ENCODE data around the gene FUNDC1.

FUNDC1 gene

DNA sequence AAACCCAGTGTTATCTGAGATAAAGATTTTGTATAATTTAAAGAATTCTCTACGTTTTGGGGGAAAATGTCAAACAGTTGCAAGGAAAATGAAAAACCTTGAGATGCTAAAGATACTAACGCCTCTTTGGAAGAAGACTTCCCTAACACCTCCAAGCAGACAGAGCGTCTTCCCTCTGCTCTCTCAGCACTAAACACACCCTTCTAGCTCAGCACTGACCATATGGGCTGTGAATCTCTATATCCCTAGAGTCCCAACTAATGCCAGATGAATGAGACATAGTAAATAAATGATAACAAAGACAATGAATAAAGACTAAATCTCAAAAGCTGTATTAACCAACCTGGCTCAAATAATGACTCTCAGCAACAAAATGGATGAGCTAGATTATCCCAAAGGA is 13.3 kb downstream of the FUNDC1 start:
- Histone ChIP-seq H3K4me1 (ENCODE audit: control insufficient read depth, low read depth, low read length) (no peaks in the 10 kb centered on the region), H3K27ac (ENCODE audit: low read length) (no peak overlapping the region), H3K4me3 (ENCODE audit: low read length) (no peak overlapping the region), H3K27me3 (ENCODE audit: control insufficient read depth, insufficient read depth, low read length) (no peaks in the 10 kb centered on the region), H3K36me3 (ENCODE audit: control insufficient read depth, low read depth, low read length) (peaks cover 2% of the 10 kb centered on the region), H3K9me3 (ENCODE audit: control insufficient read depth, low read depth, low read length) (peaks cover 12% of the 10 kb centered on the region), H3K9ac (ENCODE audit: low read length) (no peak overlapping the region)

DNA sequence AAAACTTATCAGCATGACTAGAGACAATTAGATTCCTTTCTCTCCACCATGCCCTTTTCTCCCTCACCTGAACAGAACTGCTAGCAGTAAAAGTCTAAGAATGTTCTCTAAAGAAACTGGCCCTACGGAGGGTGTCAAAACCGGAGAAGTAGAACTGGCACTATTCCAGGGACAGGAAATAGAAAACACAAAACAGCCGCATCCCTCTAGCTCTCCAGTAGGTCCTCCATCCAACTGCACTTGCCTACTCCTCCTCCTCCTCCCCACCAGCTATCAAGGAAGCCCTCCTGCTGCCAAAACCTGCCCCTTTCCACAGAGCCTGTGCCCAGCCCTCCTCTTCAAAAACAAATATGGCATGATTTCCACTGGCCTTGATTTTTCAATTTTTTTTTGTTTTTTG is 28.4 kb downstream of the FUNDC1 start:
- Histone ChIP-seq H3K9ac (ENCODE audit: low read length) (no peak overlapping the region), H3K9me3 (ENCODE audit: control insufficient read depth, low read depth, low read length) (peaks cover 4% of the 10 kb centered on the region), H3K36me3 (ENCODE audit: control insufficient read depth, low read depth, low read length) (no peaks in the 10 kb centered on the region), H3K4me1 (ENCODE audit: control insufficient read depth, low read depth, low read length) (no peaks in the 10 kb centered on the region), H3K27ac (ENCODE audit: low read length) (no peak overlapping the region), H3K27me3 (ENCODE audit: control insufficient read depth, insufficient read depth, low read length) (no peaks in the 10 kb centered on the region), H3K4me3 (ENCODE audit: low read length) (no peak overlapping the region)

DNA sequence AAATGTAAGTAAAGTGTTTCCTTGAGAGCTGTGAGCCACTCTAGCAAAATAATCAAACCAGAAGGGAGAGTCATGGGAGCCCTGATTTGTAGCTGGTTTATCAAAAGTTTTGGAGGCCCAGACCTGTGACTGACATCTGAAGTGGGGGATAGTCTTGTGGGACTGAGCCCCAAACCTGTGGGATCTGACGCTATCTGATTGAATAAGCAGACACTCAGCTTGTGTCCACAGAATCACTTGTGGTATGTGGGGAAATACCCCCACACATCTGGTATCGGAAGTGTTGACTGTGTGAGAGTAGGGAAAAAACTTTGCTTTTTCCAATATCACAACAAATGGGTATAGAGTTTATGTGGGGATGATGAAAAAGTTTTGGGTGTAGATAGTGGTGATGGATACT is 35.4 kb downstream of the FUNDC1 start:
- Histone ChIP-seq H3K27ac (ENCODE audit: low read length) (no peak overlapping the region), H3K4me3 (ENCODE audit: low read length) (no peak overlapping the region), H3K27me3 (ENCODE audit: control insufficient read depth, insufficient read depth, low read length) (no peaks in the 10 kb centered on the region), H3K9ac (ENCODE audit: low read length) (no peak overlapping the region), H3K4me1 (ENCODE audit: control insufficient read depth, low read depth, low read length) (peaks cover 3% of the 10 kb centered on the region), H3K36me3 (ENCODE audit: control insufficient read depth, low read depth, low read length) (no peaks in the 10 kb centered on the region), H3K9me3 (ENCODE audit: control insufficient read depth, low read depth, low read length) (no peaks in the 10 kb centered on the region)

DNA sequence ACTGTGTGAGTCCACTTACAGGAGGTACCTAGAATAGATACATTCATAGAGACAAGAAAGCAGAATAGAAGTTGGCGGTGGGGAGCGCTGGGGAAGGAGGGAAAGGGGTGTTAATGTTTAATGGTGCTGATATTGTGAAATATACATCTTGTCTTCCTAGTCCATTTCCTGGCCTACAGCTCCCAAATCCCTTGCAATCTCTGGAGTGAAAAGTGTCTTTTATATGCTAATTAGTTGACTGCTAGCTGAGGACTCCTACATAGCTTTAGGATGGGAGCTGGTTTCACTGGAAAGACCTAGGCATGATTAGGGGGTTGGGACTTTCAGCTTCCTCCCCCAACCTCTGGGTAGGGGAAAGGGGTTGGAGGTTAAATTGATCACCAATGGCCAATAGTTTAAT is 36.0 kb downstream of the FUNDC1 start:
- no peak overlapping the region for H3K27ac ChIP-seq (ENCODE audit: low read length)
- H3K4me1 ChIP-seq (ENCODE audit: control insufficient read depth, low read depth, low read length) = peaks cover 3% of the 10 kb centered on the region
- H3K4me3 ChIP-seq (ENCODE audit: low read length) = no peak overlapping the region
- H3K9ac ChIP-seq (ENCODE audit: low read length) = no peak overlapping the region
- no peaks in the 10 kb centered on the region for H3K36me3 ChIP-seq (ENCODE audit: control insufficient read depth, low read depth, low read length)
- no peaks in the 10 kb centered on the region for H3K9me3 ChIP-seq (ENCODE audit: control insufficient read depth, low read depth, low read length)
- no peaks in the 10 kb centered on the region for H3K27me3 ChIP-seq (ENCODE audit: control insufficient read depth, insufficient read depth, low read length)

DNA sequence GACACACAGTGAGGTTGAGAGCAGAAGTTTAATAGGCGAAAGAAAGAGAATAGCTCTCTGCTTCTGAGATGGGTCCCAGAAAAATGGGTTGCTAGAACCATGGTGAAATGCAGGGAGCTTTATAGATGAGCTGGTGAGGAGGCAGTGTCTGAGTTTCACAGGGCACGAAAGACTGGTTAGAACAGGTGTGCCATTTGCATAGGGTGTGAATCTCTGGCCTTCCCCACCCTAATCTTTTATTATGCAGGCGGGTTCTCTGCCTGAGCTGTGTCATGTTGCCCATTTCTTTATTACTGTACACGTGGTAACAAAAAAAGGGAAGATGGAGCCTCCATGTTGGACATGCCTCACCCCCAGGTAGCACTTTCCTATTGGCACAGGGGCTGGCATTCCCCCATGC is 39.1 kb downstream of the FUNDC1 start:
- Histone ChIP-seq H3K27ac (ENCODE audit: low read length) (no peak overlapping the region), H3K9me3 (ENCODE audit: control insufficient read depth, low read depth, low read length) (no peaks in the 10 kb centered on the region), H3K36me3 (ENCODE audit: control insufficient read depth, low read depth, low read length) (no peaks in the 10 kb centered on the region)

DNA sequence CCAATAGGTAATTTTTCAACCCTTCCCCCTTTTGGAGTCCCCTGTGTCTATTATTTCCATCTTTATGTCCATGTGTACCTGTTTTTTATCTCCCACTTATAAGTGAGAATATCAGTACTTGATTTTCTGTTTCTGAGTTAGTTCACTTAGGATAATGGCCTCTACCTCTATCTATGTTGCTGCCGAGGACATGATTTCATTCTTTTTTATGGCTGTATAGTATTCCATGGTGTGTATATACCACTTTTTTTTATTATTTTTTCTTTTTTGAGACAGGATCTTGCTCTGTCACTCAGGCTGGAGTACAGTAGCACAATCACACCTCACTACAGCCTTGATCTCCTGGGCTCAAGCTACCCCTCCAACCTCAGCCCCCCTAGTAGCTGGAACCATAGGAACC is 47.6 kb downstream of the FUNDC1 start:
- Histone ChIP-seq H3K4me3 (ENCODE audit: low read length) (no peak overlapping the region), H3K36me3 (ENCODE audit: control insufficient read depth, low read depth, low read length) (no peaks in the 10 kb centered on the region), H3K4me1 (ENCODE audit: control insufficient read depth, low read depth, low read length) (no peaks in the 10 kb centered on the region), H3K27me3 (ENCODE audit: control insufficient read depth, insufficient read depth, low read length) (no peaks in the 10 kb centered on the region), H3K9me3 (ENCODE audit: control insufficient read depth, low read depth, low read length) (peaks cover 8% of the 10 kb centered on the region), H3K9ac (ENCODE audit: low read length) (no peak overlapping the region), H3K27ac (ENCODE audit: low read length) (no peak overlapping the region)

More for the DNA sequence above, 39.1 kb downstream of the FUNDC1 start:
- Histone ChIP-seq H3K4me3 (ENCODE audit: low read length) (no peak overlapping the region), H3K27me3 (ENCODE audit: control insufficient read depth, insufficient read depth, low read length) (no peaks in the 10 kb centered on the region), H3K4me1 (ENCODE audit: control insufficient read depth, low read depth, low read length) (peaks cover 3% of the 10 kb centered on the region), H3K9ac (ENCODE audit: low read length) (no peak overlapping the region)

DNA sequence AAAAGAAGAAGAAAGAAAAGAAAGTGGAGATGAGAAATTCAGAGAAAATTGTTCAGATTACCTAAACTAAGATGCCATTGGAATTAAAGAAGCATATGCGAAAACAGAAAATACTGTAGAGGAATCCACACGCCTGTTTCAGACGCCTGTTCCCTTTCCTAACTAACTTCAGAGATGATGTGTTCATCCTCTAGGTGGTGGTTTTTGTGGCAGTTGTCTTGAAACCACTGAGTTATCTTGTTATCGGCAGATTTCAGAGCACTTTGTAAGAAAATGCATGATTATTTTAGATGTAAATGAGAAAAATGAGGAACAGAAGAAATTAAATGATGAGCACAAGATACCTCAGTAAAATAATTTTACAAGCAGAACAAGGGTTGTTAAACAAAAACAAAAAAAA is 48.3 kb downstream of the FUNDC1 start:
- H3K4me3 ChIP-seq (ENCODE audit: low read length) = no peak overlapping the region
- no peaks in the 10 kb centered on the region for H3K4me1 ChIP-seq (ENCODE audit: control insufficient read depth, low read depth, low read length)
- H3K27ac ChIP-seq (ENCODE audit: low read length) = no peak overlapping the region
- H3K9me3 ChIP-seq (ENCODE audit: control insufficient read depth, low read depth, low read length) = peaks cover 8% of the 10 kb centered on the region
- no peaks in the 10 kb centered on the region for H3K36me3 ChIP-seq (ENCODE audit: control insufficient read depth, low read depth, low read length)
- H3K9ac ChIP-seq (ENCODE audit: low read length) = no peak overlapping the region
- no peaks in the 10 kb centered on the region for H3K27me3 ChIP-seq (ENCODE audit: control insufficient read depth, insufficient read depth, low read length)

DNA sequence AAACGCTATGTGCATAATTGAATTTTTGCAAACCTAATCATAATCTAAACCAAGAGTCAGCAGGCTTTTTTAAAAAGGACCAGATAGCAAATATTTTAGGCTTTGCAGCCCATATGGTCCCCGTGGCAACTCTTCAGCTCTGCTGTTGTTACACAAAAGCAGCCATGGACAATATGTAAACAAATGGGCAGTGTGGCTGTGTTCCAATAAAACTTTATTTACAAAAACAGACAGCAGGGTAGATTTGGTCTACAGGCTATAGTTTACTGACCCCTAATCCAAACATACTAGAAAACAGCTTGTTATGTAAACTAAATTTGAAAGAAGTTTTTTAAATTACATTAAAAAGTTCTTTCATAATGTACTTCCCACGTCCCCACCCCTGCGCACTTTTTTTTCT is 53.1 kb downstream of the FUNDC1 start:
- Histone ChIP-seq H3K9ac (ENCODE audit: low read length) (no peak overlapping the region), H3K9me3 (ENCODE audit: control insufficient read depth, low read depth, low read length) (peaks cover 9% of the 10 kb centered on the region), H3K36me3 (ENCODE audit: control insufficient read depth, low read depth, low read length) (no peaks in the 10 kb centered on the region)

DNA sequence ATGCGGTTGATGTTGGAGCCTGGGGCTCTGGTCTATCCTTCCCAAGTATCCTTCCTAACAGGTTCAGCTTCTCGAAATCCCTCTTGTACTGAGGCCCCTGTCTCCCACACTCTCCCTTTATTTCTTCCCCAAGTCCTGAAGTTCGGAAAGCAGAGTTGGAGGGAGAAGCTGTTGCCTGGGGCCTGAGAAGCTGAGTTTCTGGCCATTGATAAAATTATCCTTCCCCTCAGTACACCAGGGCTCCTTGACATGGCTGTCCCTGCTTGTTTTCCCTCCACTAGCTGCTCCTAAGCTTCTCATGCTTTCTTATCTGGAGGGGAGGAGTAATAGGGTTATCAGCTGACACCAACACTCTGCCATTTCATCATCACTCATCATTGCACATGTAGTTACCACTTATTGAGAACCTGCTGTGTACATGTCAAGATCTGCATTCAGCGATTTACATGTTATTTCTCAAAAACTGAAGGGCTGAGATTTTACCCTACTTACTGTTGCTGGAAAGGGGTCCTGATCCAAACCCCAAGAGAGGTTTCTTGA is 58.0 kb downstream of the FUNDC1 start:
- Histone ChIP-seq H3K9ac (ENCODE audit: low read length) (no peak overlapping the region), H3K27me3 (ENCODE audit: control insufficient read depth, insufficient read depth, low read length) (no peaks in the 10 kb centered on the region), H3K36me3 (ENCODE audit: control insufficient read depth, low read depth, low read length) (no peaks in the 10 kb centered on the region), H3K9me3 (ENCODE audit: control insufficient read depth, low read depth, low read length) (peaks cover 12% of the 10 kb centered on the region), H3K4me3 (ENCODE audit: low read length) (no peak overlapping the region), H3K4me1 (ENCODE audit: control insufficient read depth, low read depth, low read length) (no peaks in the 10 kb centered on the region), H3K27ac (ENCODE audit: low read length) (no peak overlapping the region)

More for the DNA sequence above, 53.1 kb downstream of the FUNDC1 start:
- H3K4me1 ChIP-seq (ENCODE audit: control insufficient read depth, low read depth, low read length) = no peaks in the 10 kb centered on the region
- H3K4me3 ChIP-seq (ENCODE audit: low read length) = no peak overlapping the region
- H3K27me3 ChIP-seq (ENCODE audit: control insufficient read depth, insufficient read depth, low read length) = no peaks in the 10 kb centered on the region
- H3K27ac ChIP-seq (ENCODE audit: low read length) = no peak overlapping the region

DNA sequence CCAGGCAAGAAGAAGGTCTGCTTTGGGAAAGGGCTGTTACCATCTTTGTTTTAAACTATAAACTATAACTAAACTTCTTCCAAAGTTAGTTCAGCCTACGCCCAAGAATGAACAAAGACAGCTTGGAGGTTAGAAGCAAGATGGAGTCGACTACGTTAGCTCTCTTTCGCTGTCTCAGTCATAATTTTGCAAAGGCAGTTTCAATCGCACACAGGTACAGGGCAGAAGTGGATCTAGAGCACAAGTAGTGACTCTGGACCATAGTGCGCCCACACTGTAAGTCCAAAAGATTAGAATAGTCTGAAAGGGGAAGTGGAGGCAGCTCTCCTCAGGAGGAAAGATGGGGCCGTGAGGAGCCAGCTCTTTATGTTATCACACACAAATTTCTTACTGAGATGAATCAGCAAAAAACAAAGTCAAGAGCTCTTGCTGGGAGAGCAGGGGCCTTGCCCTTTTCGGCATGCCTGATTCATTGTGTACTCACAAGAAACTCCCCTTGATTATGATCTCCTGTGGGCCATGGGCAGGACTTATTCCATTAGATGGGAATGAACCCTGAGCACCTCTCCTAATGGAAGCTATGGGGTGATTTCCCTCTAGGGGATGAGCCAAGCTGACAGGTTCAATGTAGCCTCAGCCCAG is 58.6 kb downstream of the FUNDC1 start:
- Histone ChIP-seq H3K36me3 (ENCODE audit: control insufficient read depth, low read depth, low read length) (no peaks in the 10 kb centered on the region), H3K4me1 (ENCODE audit: control insufficient read depth, low read depth, low read length) (no peaks in the 10 kb centered on the region), H3K9ac (ENCODE audit: low read length) (no peak overlapping the region), H3K4me3 (ENCODE audit: low read length) (no peak overlapping the region), H3K27ac (ENCODE audit: low read length) (no peak overlapping the region), H3K27me3 (ENCODE audit: control insufficient read depth, insufficient read depth, low read length) (no peaks in the 10 kb centered on the region), H3K9me3 (ENCODE audit: control insufficient read depth, low read depth, low read length) (peaks cover 14% of the 10 kb centered on the region)

DNA sequence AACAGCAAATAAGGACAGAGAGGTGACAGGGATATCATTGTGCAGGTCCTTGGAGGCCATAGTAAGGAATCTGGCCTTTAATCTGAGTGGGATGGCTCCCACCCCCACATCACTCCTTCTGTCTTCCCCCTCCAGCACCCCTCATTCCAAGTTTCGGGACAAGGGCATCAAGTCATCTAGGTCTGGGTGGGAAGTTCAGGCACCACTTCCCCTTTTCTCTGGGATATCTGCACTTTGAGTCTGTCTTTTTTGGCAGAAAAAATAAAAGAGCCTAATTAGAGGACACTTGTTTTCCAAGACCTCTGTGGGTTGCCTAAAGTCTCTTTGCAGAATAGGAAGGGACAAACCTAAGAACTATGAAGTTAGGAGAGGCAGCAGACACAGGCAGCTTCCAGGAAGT is 60.1 kb downstream of the FUNDC1 start:
- Histone ChIP-seq H3K27me3 (ENCODE audit: control insufficient read depth, insufficient read depth, low read length) (no peaks in the 10 kb centered on the region), H3K4me1 (ENCODE audit: control insufficient read depth, low read depth, low read length) (no peaks in the 10 kb centered on the region), H3K36me3 (ENCODE audit: control insufficient read depth, low read depth, low read length) (no peaks in the 10 kb centered on the region), H3K9ac (ENCODE audit: low read length) (no peak overlapping the region), H3K27ac (ENCODE audit: low read length) (no peak overlapping the region), H3K4me3 (ENCODE audit: low read length) (no peak overlapping the region), H3K9me3 (ENCODE audit: control insufficient read depth, low read depth, low read length) (peaks cover 18% of the 10 kb centered on the region)

DNA sequence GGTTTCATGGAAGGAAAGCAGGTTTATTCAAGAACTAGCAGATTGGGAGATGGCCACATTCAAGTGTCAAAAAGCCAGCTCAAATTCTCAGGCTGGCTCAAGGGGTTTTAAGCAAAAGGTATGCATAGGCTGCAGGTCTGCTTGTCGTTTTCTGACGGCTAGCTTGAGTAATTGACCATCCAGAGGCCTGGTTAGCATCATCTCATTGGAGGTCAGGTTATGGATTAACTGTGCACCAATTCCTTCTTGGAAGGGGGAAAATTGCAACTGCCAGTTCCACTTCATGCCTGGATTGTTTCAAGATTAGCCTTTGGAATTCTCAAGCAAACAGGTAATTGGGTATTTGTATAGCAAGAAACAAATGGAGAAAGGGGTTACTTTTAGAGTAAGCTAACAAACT is 62.1 kb downstream of the FUNDC1 start:
- H3K36me3 ChIP-seq (ENCODE audit: control insufficient read depth, low read depth, low read length) = no peaks in the 10 kb centered on the region
- H3K9me3 ChIP-seq (ENCODE audit: control insufficient read depth, low read depth, low read length) = peaks cover 21% of the 10 kb centered on the region
- H3K27ac ChIP-seq (ENCODE audit: low read length) = no peak overlapping the region

More for the DNA sequence above, 62.1 kb downstream of the FUNDC1 start:
- Histone ChIP-seq H3K27me3 (ENCODE audit: control insufficient read depth, insufficient read depth, low read length) (no peaks in the 10 kb centered on the region), H3K4me3 (ENCODE audit: low read length) (no peak overlapping the region), H3K9ac (ENCODE audit: low read length) (no peak overlapping the region), H3K4me1 (ENCODE audit: control insufficient read depth, low read depth, low read length) (no peaks in the 10 kb centered on the region)
